Inferior parietal cortex (tissue), 1 donor: ENCODE measurements around the gene RTF2.

Experiments used
- DNase-seq: peaks from one replicate; pipeline ENCODE4 v3.0.0-alpha.2; 2016; ENCODE audit errors: extremely low spot score

Gene RTF2, protein sequence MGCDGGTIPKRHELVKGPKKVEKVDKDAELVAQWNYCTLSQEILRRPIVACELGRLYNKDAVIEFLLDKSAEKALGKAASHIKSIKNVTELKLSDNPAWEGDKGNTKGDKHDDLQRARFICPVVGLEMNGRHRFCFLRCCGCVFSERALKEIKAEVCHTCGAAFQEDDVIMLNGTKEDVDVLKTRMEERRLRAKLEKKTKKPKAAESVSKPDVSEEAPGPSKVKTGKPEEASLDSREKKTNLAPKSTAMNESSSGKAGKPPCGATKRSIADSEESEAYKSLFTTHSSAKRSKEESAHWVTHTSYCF

DNA sequence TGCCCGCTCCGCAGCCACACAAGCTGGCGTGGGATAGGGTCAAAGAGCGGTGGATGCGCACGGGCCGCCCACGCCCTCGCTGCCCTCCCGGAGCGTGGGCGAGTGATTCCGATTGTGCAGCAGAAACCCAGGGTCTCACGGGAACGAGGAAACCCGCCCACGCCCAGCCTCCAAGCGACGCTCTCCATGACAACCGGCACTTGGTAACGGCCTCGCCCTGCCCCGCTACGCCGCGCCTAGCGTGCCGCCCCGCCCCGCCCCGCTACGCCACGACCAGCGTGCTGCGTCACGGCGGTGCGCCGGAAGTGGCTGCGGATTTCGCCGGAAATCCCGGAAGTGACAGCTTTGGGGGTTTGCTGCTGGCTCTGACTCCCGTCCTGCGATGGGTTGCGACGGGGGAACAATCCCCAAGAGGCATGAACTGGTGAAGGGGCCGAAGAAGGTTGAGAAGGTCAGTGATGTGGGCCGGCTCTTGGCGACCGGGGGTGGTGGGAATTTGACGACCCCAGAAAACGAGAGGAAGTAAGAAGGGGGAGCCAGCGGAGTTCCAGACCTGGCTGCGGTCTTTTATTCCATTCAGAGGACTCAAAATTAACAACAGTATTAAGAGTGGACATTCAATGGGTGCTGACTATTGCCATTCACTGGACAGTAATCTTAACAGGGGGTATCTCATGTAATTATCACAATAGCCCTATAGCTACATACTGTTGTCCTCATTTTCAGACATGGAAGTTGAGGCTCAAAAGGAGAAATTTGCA, at the start of gene RTF2:
TSS of gene RTF2 (plus strand) at position 312 of the 761 bp plus-strand sequence. CDS start at position 383, 71 bp downstream.
- DNase-seq = peak; percentile 94

DNA sequence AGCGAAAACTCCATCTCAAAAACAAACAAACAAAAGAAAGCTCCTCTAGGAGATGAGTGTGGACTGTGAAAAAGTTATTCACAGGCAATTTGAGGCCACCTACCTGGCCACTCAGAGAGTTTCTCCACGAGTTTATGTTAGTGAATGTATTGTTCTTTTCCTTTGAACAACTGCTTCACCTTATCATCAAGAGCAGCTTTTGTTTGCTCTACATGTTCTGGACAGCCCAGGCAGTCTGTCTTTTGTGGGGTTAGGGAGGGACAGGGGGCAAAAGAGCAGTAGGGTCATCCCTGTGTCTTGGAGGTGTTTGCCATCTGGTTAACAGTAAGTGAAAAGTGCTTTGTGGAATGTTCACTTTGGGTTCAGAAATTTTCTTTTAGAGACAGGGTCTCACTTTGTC, 48.4 kb upstream of the RTF2 start:
- DNase-seq = no peak

DNA sequence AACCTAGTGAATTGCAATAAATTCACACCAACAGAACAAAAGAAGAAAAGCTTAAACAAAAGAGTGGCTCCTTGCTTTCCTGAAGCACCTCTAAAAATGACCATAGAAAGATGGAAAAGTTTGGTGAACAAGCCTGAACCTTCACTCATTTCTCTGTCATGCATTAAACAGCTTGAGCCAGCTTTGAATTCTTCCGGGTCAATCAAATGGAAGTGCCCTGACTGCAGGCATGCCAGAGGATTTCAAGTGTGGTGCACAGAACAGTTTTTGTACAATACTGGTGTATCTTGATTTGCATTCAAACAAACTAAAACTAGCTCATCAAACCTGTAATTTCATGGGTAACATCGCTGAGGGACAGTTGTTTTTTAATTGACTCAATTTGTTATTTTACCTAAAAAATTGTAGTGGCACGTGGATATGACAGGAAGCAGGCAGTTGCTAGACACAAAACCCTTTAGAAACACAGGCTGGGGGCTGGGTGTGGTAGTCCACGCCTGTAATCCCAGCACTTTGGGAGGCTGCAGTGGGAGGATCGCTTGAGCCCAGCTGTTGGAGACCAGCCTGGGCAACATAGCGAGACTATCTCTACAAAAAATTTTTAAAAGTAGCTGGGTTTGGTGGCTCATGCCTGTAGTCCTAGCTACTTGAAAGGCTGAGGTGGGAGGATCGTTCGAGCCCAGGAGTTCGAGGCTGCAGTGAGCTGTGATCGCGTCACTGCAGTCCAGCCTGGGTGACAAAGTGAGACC, 47.3 kb upstream of the RTF2 start:
- DNase-seq = no peak

DNA sequence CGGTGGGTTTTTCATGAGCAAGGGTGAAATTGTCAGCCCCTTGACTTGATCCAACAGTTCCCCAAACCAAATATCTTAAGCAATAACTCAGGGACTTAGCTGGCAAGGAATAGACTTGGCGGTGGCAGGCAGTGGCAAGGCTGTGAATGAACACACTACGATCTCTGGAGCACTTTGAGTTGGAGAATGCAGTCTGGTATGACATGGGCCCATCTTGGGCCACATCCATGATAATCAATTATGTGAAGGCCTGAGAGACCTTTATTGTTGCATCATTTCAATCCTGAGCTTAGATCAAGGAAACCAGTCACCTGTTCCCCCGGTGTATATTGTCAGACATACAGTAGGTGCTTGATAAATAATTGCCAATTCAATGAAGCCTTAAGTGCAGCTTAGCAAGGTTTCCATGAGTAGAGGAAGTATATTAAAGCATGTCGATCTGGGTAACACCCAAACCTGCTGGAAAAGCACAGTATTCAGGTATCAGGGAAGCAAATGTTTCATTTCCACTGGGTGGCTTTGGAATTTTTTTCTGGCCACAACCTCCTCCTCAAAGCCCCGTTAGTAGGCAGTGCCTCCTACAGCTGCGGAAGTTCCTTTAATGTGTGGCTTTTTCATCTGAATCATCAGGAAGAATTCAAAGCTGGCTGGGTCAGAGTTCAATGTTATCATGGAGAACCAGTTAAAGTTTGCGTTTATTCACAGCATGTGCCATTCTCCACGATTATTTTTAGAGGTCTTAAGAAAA, 46.2 kb upstream of the RTF2 start:
- DNase-seq = no peak

DNA sequence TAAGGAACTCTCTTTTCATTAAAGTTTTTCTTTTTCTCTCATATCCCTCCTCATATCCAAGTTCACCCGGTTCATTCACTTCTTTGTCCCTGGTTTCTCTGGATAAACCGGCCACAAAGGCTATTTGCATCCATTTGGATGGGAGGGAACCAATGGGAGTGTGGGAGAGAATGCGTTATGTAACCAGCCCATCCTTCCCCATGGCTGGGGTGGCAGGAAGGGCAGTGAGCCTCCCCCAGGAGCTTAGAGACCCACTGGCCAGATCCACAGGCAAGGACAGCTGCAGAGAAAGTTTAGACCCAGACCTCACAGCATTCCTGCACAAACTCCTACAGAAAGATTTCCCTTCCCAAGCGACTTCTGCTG, 45.6 kb upstream of the RTF2 start:
- DNase-seq = no peak

DNA sequence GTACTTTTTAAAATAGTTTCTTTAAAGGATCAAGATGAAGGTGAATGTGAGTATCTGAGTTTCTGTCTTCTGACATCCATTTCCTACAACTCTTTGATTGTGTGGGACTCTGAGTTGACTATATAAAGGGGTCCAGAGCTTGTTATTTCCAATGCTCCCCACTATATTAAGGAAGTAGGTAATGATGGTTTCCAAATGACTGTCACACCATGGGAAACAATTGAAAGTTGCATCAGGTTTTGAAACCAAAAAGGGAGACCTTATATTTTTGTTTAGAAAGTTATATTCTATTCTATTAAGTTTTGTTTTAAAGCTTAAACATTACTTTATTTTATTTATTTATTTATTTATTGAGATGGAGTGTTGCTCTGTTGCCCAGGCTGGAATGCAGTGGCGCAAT, 45.2 kb upstream of the RTF2 start:
- DNase-seq = no peak

DNA sequence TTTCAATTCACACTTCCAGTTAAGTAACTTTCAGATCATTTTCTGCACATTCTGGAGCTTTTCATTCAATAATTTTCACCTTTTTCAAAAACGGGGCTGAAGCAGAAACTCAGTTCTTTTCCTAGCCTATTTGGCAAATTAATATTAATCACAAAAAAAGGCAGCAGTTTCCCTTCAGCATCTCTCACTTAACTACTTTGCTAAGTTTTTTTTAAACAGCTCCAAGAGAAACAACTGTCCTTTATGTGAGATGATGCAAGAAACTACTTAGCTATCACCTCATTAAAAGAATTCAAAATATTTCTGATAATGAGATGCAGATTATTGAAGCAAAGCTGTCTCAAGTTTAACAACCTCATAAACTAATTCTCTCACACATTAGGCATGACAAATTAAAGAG, 44.5 kb upstream of the RTF2 start:
- DNase-seq = no peak

DNA sequence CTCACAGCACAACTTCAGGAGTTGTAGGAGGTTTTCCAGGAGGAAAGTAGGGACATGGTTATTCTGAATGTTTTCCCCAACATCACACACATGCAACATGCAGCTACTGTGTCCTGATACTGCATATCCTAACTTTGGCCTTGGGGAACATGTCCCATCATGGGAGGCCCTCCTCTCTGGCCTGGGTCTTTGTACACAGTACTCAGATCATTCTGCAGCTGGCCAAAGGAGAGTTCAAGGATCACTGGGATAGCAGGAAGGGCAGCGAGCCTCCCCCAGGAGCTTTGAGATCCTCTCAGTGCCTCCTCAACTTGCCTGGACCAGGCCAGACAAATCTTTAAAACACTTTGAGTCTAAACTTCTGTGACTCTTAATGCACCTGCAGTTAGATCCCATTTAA, 43.5 kb upstream of the RTF2 start:
- no peak for DNase-seq

DNA sequence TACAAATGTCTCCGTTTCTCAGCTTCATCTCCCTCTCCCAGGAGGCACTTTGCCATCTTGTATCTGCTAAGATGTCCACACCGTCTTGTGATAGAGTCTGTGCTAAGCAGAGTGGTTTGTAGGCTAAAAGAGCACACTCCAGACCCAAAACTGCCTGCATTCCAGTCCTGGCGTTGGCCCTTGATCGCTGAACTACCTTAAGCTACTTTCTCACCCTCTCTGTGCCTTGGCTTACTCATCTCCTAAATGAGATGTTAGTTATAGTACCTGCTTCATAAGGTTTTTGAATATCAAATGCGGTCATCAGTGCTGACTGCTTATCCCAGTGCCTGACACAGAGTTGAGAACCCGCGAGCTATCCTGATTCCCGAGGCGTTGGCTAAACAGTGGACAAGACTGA, 42.4 kb upstream of the RTF2 start:
- no peak for DNase-seq

DNA sequence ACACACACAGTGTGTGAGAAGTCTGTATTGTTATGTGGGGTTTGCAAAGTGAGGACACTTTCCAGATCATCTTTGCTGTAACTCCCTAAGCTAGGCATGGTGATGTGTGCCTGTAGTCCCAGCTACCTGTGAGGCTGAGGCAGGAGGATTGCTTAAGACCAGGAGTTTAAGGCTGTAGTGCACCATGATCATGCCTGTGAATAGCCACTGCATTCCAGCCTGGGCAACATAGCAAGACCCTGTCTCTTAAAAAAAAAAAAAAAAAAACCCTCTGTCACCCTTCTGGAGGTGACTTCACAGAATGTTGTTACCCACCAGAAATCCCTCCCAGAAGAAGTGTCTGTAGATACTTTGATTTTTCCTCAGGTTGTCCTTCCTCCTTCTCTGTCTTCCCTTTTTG, 41.5 kb upstream of the RTF2 start:
- DNase-seq = no peak

DNA sequence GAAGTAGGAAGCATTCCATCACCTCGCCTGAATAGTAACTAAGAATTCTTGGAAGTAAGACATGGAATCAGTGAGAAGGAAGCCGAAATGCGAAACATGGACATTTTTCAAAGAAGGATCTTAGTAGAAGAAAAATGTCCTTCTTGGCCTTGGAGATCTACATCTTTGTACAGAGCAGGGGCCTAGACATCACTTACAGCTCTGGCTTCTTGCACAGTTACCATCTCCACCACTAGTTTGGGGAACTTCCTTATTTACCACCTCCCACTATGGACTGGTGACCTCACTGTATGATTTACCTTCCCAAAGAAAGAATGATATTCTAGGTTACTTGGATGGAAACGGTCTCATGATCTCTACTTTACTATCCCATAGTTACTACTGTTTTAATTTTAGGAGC, 40.6 kb upstream of the RTF2 start:
- DNase-seq = no peak

DNA sequence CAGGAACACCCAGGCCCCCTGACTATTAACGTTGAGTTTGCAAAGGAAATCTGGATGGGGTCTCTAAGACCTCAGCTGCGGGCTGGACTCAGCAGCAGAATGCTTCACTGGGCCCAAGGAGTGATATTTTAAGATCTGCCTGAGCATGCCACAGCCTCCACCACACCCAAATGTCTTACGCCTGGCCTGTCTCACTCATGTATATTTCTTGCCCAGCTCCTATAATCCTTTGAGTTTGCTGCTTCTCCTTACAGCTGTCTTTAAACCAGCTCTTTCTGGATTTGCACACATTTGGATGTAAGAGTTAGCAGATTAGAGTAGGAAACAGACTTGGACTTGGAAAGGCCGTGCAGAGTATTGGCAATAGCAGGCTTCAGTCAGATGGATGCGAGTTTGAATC, 40.0 kb upstream of the RTF2 start:
- no peak for DNase-seq

DNA sequence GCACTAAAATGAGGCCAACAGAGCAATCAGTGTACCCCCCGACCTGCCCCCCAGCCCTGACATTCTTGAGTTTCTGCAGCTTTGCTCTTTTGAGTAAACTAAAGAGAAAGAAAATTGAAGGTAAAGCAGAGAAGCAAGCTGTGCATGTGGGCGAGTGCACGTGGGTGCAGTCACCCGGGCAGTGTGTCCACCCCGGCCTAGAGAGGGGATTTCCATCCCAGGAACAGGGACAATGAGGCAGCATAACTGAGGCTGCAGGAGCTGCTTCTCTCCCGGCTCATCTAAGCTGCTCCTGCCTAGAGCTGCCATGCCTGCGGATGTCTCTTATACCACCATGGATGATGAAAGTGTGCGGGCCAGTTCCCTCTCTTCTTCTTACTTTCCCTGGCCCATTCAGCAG, 39.5 kb upstream of the RTF2 start:
- no peak for DNase-seq

DNA sequence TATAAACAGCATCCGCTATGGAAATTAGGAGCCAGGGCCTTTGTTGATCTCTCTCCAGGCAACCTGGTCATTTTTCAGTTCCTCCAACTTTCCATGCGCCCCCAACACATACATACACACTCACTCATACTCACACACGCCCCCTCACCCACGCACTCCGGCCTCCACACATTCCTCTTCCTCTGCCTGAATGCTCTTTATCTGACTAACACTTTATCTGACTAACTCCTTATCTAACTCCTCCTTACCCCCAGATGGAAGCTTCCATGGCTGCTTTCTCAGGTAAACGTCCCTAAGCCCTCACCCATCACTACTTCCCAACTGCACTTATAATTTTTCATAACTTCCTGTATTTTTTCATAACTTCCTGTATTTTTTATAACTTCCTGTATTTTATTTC, 38.9 kb upstream of the RTF2 start:
- no peak for DNase-seq

DNA sequence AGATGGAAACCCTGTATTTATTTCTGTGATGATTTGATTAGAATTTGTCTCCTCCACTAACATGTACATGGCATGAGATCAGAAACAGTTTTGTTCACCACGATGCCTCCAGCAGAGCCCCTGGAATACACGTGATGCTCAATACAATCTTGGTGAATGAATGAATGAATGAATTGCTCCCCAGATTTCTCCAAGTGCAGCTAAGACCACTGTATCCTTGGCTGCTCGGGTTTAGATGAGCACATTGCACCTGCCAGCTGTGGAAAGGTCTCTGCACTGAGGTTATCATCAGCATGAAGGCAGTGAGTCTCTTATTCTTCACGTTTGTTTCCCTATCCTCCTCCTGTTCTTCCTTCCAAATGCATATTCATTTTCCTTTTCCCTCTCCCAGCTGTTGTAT, 38.5 kb upstream of the RTF2 start:
- DNase-seq = no peak

DNA sequence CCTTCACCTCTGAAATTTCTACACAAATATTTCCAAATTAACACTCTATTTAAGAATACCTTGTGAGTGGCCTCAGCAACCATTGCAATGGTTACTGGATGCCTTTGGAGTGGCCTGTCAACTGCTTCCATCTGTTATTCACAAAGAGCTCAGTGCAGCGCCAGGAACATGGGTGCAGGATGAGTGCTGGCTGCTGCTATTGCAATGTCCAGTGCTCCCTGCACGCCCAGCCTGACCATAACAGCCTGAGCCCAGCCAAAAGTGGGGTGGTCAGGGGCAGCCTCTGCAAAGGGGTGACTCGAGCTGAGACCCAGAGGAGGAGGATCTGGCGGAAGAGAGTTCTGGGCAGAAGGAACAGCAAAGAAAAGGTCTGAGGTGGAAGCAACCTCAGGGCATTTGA, 38.0 kb upstream of the RTF2 start:
- no peak for DNase-seq

DNA sequence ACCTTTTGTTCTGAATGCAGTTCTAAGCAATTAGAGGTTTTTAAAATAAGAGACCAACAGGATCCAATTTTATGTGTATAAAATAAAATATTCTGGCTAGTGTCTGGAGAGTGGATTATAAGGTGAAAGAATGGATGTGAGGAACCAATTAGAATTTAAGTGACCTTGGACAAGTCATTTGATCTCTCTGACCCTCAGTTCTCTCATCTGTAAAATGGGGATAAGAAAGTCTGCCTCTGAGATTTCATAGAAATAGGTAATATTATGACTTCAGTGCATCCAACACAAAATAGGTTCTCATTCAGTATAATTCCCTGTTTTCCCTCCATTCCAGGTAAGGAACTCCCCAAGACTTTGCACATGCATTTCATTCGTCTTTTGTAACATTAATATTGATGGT, 37.5 kb upstream of the RTF2 start:
- DNase-seq = no peak

DNA sequence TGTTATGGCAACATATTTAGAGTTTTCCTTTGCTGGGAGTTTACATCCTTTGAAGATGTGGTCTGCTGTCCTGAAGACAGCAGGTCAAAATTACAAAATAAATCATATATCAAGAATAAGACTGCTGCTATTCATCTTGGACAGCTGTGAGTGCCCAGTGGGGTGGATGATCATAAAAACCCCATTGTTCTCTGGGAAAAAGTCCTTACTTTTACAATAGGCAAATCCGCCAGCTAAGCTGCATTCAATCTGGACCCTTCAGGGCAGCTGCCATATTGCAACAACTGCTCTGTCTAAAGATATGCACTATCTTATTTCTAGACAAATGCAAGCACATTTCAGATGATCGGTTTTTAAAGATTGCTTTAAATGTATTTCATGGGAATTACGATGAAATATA, 37.0 kb upstream of the RTF2 start:
- DNase-seq = no peak

DNA sequence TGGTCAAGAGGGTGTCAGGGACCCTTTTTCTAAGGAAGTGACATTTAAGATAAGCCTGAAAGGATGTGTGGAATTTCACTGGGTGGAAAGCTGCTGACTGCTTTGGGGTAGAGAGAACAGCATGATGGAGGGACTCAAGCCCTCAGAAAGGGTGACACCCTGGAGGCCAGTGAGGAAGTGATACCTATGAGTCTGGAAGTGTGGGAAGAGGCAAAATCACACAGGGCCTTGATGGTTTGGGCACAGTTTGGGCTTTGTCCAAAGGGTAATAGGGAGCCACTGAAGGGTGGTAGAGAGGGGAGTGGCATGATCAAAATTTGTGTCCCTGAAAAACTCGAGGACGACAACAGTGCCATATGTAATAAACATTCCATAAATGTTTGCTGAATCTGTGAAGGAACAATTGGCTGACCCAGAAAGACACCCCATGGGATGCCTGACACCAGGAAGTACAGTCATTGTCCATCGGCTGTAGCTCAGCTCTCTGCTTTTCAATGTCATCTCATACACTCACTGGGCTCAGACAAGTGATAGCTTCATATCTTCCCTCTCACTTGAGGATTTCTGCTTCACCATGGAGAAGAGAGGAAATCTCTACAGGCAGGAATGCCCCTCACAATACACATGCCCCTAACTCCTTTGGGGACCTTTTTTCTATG, 35.1 kb upstream of the RTF2 start:
- no peak for DNase-seq

DNA sequence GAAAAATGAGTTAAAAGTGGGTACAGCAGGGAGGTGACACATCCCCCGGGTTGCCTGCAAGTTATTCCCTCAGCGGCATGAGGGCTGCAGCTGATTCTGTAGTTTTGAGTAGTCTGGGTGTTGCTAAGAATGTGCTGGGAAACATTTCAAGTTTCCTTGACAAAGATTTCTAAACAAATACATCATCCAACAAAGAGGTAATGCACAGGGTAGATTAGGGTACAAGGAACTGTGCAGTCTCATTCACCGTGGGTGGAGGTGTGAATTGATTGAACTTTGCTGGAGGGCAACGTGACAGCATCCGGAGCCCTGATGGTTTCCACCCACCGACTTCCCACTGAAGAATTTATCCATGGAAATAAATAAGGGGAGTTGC, 34.6 kb upstream of the RTF2 start:
- no peak for DNase-seq

DNA sequence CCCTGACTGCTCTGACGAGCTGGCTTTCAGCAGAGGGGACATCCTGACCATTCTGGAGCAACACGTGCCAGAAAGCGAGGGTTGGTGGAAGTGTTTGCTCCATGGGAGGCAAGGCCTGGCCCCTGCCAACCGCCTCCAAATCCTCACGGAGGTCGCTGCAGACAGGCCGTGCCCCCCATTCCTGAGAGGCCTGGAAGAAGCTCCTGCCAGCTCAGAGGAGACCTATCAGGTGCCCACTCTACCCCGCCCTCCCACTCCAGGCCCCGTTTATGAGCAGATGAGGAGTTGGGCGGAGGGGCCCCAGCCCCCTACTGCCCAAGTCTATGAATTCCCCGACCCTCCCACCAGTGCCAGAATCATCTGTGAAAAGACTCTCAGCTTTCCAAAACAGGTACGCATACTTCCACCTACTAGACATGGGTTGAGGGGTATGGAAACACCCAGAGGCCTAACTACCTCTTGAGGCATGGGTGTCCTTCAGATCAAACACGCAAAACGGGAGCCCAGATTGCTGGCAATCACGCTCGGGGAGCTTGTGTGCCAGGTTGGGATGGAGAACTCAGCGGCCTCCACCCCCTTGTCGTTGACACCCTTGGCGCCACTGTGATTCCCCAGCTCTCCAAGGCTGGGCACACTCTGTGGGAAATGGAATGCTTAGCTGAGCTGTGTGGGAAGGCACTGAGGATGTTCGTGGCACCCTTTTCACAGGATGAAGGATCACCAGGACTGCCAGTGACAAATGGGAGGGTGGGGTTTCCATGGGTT, 31.0 kb upstream of the RTF2 start:
- DNase-seq = no peak
